Measurements from ENCODE around the gene VSIR. TPM values are rescaled to one million over a fixed set of nuclear protein-coding genes. Genes with fewer than 3 reads are reported as not detected.
A peak's percentile ranks its signal among the peaks of the same experiment; 100 is the strongest.

The VSIR gene
- total RNA-seq, 1 experiment from 2014 or later: 1.6 TPM

DNA sequence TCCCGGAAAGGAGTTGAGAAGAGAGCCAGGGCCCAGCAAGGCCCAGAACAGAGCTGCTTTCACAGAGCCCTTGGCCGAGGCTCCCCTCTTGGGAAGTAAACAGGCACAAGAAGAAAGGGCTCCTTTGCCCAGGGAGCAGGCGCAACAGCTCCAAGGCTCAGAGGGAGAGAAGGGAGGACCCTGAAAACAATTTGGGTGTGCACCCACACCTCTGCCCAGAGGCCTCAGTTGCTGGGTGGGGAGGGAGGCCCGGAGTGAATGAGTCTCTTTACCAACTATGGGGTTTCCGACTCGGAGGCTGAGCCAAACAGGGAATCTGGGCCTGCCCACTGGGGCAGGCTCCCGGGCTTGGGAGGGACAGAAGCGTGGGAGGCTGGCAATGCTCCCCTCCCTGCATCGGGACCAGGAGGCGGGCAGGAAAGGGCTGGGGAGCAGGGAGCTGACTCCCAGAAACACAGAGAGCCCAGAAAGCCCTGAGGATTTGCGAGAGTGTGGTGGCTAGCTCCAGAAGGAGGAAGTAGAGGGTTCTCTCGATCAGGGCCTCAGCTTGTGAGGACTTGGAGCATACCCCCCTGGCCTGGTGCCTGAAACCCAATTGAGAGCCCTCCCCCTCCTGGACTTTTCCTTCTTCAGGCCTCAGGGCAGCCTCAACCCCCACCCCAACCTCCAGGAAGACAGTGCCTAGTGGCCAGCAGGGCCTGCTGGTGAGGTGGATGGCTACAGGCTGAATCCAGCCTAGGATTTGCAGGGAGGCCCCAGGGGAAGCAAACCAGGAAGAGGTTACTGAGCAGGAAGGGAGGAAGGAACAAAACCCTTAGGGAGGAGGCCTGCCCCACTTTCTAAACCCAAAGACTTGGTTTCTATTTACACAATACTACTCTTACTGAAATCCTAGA is 59.9 kb downstream of the VSIR start:
- DNase-seq (ENCODE audit: low read depth): peak; percentile 49

- DNase-seq (ENCODE audit: low read depth): no peak
Measured at GRCh38 chr10:71712572-71713134, 60.7 kb downstream of the VSIR start.

DNA sequence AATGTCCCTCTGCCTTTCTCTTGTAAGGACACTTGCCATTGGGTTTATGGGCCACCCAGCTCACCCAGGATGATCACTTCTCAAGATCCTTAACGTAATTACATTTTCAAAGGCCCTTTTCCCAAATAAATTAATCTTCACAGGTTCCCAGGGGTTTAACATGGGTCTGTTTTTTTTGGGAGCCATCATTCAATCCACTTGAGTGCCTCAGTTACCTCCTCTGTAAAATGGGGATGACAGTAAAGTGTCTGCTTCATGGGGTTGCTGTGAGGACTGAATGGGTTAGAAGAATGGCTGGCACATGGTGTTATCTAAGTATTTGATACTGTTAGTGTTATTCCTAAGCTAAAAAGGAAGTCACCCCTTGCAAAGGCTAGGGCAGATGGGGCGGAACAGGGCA is 61.1 kb downstream of the VSIR start:
- no peak for DNase-seq (ENCODE audit: low read depth)

DNA sequence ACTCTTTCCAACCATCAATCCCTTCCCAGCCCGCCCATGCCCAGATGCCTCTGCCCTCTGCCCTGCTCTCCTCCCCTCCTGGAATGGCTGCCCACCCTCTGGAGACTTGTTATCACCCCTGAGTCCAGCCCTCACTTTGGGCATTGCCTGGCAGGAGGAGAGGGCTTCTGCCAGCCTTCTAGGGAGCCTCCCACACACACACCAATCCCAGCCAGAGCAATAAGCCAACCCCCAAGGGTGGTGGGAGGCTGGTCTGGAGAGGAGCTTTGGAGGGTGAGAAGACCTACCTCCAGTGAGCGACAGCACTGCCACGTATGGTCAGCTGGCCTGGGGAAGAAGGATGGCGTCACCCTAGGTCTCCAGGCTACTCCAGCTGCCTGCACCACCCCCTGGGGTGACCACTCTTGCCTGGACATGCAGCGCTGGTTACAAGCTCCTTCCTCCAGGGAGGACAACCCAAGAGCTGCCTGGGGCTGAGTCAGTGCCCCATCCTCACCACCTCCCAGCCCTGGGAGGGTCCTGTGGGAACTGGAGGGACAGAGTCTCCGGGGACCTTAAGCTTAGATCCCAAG is 62.2 kb downstream of the VSIR start:
- DNase-seq (ENCODE audit: low read depth): no peak

DNA sequence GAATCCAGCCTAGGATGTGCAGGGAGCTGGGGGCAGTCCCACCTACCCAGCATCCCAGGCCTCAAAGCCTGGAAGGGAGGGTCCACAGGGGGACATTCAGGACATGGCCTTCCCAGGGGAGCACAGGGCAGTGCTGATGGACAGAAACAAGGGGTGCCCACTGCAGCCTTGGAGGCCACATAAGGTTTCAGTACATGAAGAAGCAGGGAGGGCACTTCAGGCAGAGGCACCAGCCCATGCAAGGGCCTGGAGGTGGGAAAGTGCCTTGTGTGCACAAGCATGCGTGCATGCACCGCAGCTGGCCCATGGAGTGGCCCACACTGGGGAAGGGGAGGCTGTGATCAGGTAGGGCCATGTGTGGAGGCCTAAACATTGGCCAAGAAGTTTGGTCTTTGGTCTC is 62.8 kb downstream of the VSIR start:
- DNase-seq (ENCODE audit: low read depth): no peak

DNA sequence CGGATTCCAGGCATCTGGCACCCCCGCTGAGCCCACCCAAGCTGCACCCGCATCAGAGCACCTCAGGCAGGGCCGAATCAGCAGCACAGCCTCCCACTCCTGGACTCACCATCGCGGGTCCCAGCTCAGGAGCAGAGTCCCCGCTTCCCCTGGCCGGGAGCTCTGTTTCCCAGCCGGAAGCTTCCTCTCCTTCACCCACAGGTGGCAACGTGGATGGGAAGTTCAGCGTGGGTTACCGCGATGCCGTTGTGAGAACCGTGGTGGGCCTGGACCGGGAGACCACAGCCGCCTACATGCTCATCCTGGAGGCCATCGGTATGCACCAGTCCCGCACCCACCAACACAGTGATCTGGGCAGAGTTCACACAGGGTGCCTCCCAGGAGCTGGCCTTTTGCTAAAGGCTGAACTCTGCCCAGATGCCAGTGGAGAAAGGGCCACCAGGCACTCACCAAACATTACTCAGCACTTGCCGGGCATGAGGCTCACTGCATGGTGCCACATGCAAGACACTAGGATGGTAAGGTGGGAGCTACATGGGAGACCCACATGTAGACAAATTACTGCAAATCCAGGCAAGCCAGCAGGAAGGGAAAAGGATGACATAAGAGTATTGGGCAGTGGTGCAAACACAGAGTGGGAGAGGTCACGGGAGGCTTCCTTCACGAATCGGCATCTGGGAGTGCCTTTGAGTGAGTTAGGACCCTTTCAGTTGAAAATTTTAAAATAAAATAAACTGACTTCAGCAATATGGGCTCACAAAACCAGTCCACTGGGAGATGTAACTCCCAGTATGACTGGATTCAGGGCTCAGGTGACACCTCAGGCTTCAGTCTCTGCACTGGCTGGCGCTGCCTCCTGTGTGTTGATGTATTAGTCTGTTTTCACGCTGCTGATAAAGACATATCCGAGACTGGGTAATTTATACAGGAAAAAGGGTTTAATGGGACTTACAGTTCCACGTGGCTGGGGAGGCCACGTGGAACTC is 64.1 kb downstream of the VSIR start:
- DNase-seq (ENCODE audit: low read depth): no peak

GRCh38 chr10:71708301-71708703 is 65.0 kb downstream of the VSIR start:
- no peak for DNase-seq (ENCODE audit: low read depth)

DNA sequence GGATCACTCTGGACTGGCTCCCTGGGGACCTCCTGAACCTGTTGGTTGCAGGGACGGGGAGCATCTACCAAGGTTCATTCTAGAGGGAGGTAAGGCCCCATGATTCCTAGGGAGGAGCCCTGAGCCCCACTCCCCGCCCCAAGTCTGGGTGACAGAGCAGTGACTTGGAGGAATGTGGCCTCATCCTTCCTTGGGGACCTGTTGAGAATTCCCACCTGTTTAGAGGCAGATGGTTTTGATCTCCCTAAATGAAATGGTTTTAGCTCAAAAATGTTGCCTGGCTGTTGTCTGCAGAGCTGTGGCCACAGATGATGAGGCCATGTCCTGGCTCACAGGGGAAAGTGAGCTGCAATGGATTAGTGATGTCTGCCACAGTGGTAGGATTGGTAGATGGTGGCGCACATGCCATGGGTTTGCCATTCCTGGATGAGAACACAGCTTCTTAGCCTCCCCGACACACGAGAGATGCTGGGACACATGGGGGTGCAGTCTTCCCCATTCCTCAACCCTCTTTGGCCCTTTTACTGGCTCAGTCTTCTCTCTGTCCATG is 66.0 kb downstream of the VSIR start:
- DNase-seq (ENCODE audit: low read depth): no peak

- DNase-seq (ENCODE audit: low read depth): no peak
Measured at GRCh38 chr10:71706216-71707121, 66.9 kb downstream of the VSIR start.

GRCh38 chr10:71705582-71705981 is 67.7 kb downstream of the VSIR start:
- DNase-seq (ENCODE audit: low read depth): no peak

- DNase-seq (ENCODE audit: low read depth): no peak
Measured at GRCh38 chr10:71704816-71705215, 68.5 kb downstream of the VSIR start.

- no peak for DNase-seq (ENCODE audit: low read depth)
Measured at GRCh38 chr10:71703577-71703976, 69.7 kb downstream of the VSIR start.

- DNase-seq (ENCODE audit: low read depth): no peak
Measured at GRCh38 chr10:71701496-71702132, 71.7 kb downstream of the VSIR start.

DNA sequence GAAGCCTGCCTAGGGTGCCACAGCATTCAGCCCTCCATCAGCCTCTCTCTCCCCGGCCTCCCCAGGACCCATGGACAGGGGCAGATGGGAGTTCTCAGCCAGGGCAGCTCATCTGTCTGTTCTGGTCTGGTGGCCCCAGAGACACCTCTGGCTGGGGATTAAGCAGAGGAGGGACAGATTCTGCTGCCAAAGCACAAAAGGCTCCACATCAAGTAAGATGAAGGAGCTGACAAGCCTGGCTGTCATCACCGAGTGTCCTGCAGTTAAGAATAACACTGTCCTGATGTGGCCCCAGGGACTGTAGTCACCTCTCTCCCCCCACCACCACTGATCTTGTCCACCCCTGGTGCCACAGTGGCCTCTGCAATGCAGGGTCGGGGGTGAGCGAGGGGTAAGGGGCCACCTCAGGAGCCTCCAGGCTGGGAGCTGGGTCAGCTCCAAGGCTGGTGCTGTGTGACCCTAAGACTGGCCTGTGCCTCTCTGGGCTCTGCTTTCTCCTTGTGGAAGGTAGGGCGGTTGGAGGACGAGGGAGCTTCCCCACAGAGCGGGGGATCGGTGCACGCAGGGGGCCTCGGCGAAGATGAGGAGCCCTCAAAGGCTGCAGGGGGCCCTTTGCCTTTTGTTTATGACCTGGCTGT is 72.5 kb downstream of the VSIR start:
- DNase-seq (ENCODE audit: low read depth): no peak

DNA sequence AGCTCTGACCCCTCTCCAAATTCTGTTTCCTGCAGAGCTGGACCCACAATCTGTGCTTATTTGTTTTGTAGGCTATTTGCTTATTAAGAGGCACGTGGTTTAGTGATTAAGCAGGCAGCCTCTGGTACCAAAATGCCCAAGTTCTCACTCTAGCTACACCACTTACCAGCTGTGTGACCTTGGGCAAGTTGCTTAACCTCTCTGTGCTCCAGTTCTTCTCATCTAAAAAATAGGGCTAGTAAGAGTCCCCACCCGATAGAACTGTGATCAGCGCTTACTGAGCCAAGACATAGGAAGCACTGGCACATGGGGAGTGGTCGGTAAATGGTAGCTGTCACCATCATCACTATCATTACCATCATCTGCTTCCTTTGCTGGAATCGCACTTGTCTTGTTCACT is 74.6 kb downstream of the VSIR start:
- DNase-seq (ENCODE audit: low read depth): no peak

- no peak for DNase-seq (ENCODE audit: low read depth)
Measured at GRCh38 chr10:71697938-71698709, 75.2 kb downstream of the VSIR start.

All from RPMI7951 (cell line).